ENCODE measurements around the gene NOL4L. TPM values are rescaled to one million over a fixed set of nuclear protein-coding genes. Genes with fewer than 3 reads are reported as not detected.

NOL4L gene
- total RNA-seq, 1 donor from 2014 or later = 44.1 TPM

DNA sequence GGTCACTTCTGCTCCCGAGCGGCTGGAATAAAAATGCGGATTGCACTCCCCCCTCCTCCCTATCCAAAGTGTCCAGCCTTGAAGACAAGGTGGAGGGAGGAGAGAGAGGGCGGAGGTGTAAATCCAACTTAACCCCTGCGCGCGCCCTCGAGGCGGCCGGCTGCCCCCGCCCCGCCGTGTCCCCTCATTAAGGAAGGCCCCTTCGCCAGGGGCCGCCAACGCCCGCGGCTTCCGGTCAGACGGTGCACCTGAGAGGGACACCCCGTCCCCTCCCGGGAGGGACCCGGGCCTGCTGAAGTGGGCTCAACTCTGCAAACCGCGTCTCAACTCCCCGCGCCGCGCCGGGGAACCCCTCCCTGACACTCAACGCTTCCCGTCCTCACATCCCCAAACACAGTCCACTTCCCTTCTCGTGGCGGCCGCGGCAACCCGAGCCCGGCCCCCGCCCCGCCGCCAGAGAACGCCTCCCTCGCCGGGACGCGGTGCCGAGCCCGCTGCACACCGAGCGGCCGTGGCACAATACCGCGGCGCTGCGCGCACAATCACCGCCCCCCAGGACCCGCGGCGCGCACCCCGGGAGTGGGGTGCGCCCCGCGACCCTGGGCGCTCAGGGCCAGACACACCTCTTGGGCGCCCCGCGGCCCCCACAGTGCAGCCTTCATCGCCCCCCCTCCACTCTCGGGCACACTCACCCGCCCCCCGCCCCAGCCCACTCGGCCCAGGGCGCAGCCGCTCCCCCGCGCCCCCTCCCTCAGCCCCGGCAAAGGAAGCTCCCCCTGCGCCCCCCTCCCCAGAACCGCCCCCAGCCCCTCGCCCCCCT, 102.5 kb downstream of the NOL4L start:
- TF ChIP-seq, protein P1, sequence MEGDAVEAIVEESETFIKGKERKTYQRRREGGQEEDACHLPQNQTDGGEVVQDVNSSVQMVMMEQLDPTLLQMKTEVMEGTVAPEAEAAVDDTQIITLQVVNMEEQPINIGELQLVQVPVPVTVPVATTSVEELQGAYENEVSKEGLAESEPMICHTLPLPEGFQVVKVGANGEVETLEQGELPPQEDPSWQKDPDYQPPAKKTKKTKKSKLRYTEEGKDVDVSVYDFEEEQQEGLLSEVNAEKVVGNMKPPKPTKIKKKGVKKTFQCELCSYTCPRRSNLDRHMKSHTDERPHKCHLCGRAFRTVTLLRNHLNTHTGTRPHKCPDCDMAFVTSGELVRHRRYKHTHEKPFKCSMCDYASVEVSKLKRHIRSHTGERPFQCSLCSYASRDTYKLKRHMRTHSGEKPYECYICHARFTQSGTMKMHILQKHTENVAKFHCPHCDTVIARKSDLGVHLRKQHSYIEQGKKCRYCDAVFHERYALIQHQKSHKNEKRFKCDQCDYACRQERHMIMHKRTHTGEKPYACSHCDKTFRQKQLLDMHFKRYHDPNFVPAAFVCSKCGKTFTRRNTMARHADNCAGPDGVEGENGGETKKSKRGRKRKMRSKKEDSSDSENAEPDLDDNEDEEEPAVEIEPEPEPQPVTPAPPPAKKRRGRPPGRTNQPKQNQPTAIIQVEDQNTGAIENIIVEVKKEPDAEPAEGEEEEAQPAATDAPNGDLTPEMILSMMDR (conservative IDR thresholded peaks at IDR 0.05; ENCODE audit: low read depth, low read length) = no peak
- peak overlapping the region; percentile 87 for H3K4me3 ChIP-seq (ENCODE audit: low read depth, low read length)
- DNase-seq (ENCODE audit: low read depth) = no peak

DNA sequence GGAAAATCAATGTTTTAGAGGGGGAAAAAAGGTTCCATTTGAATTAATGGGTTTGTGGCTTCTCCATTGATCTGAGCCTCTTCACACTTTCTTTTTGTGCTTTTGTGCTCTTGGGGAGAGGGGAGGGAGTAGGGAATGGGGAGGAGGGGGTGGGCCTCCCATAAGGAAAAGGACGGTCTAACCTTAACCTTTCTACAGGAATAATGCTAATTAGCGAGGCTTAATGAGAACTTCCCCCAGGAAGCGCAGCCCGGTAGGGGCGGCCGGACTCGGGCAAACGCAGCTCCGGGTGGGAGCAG, 103.0 kb downstream of the NOL4L start:
- TF ChIP-seq, protein P1 (conservative IDR thresholded peaks at IDR 0.05; ENCODE audit: low read depth, low read length) = no peak
- DNase-seq (ENCODE audit: low read depth) = no peak
- peak overlapping the region; percentile 87 for H3K4me3 ChIP-seq (ENCODE audit: low read depth, low read length)

DNA sequence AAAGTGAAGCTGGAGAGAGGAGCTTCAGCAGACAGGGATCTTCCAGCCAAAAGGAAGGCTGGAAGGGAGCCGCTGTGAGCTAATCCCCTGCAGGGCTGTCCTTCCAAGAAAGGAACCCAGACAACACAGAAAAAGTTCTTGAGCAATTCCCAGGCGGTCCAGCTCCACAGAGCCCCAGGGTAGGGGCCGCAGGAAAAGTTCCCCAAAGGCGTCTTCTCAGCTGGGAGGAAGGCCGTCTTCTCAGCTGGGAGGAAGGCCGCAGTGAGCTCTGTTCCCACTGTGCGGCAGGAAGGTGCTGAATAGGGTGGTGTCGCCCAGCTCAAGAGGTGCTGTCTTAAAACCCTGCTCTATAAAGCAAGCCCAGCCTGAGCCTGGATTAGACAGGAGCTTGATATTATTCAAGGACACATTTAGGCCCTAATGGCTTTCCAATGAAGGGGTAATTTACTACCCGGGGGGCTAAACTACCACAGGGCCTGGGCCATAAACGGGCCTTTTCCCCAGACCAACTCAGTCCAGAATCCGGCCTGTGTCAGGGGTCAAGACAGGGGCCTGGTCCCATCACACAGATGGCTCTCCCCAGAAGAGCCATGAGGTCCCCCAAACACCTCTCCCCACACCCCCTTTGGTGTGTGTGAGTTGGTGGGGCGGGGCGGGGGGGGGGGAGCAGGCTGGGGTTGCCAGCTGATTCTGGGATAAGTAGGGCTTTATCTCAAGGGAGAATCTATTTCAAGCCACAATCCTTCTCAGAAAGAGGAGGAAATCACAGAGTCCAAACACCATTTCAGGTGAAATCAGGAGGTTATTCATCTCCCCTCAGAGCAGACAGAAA, 103.6 kb downstream of the NOL4L start:
- no peak for DNase-seq (ENCODE audit: low read depth)
- H3K4me3 ChIP-seq (ENCODE audit: low read depth, low read length) = peak overlapping the region; percentile 87
- TF ChIP-seq, protein P1 (conservative IDR thresholded peaks at IDR 0.05; ENCODE audit: low read depth, low read length) = no peak

DNA sequence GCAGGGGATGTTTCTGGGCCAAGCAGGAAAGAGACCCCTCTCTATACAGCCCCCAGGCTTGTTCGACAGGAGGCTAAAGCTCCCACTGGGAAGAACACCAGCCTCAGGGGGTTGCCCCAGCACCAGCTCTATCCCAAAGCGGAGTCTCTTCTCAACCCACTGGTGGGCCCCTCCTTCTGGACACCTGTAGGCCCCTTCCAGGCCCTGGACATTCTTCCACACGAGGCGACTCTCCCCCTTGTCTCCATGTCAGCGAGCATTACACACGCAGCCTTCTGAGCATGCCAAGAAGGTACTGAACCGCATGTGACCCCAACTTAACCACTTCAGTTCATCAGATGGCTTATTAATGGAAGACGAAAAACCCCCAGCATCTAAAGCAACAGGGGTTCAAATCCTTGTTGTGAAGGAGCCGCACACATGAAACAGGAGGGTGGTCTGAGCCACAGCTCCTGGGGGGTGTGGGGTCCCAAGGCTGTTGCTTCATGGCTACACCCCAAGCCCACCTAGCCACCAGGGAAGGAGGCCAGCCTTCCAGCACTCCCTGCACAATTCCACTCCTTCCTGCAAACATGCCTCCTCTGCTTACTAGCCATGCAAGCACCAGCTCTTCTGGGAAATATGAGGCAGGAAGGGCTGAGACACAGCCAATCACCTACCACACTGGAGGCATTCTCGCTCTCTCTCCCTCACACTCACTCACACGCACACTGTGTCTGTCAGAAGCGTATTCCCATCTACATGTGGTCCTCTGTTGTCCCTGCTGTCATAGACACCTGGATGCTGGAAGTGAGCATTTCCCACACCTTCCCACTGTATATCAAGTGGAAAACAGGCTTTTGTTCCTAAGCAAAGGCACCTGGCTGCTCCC, 104.5 kb downstream of the NOL4L start:
- TF ChIP-seq, protein P1 (conservative IDR thresholded peaks at IDR 0.05; ENCODE audit: low read depth, low read length) = no peak
- DNase-seq (ENCODE audit: low read depth) = no peak
- peak overlapping the region; percentile 87 for H3K4me3 ChIP-seq (ENCODE audit: low read depth, low read length)

DNA sequence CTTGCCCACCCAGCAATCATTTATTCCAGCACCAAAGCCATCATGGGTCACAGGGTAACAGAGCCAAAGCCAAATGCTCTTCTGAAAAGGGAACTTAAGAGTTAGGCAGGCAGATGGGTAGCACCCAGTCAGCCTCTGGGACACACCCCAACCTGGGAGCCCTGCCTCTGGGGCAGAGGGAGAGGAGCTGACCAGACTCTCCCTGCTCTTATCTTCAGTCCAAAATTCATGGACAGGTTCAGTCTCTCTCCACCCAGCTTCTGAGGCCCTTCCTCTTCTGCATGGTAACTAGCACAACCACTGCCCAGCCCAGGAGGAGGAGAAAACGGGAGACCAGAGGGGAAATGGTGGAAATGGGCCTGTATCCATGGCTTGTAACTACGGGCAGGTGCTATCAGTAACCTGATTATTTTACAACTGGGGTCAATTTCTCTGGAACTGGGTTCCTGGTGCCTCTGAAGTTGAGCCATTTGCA, 105.4 kb downstream of the NOL4L start:
- H3K4me3 ChIP-seq (ENCODE audit: low read depth, low read length) = no peak overlapping the region
- TF ChIP-seq, protein P1 (conservative IDR thresholded peaks at IDR 0.05; ENCODE audit: low read depth, low read length) = no peak
- DNase-seq (ENCODE audit: low read depth) = no peak

DNA sequence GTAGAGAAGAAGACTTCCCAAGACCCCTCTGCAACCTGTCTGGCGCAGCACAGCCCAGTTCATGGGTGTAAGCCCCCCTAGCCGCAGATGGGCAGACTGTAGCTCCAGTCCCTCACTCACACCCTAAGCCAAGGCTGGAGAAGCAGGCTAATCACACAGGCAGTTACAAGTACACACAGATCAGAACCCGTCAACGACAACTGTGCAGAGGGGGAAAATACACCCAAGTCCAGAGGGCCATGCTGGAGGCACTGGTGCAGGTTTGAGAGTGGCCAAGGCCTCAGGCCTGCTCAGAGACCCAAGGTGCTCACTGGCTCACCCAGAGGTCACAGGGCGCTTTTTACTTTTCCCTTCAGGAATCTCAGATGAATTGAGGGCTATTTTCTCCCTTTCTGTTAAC, 106.1 kb downstream of the NOL4L start:
- DNase-seq (ENCODE audit: low read depth) = no peak
- H3K4me3 ChIP-seq (ENCODE audit: low read depth, low read length) = no peak overlapping the region
- TF ChIP-seq, protein P1 (conservative IDR thresholded peaks at IDR 0.05; ENCODE audit: low read depth, low read length) = no peak
